HT1080 (cell line): ENCODE results near the gene SLC19A2. TPM values are rescaled to one million over a fixed set of nuclear protein-coding genes. Genes with fewer than 3 reads are reported as not detected.
"Not testable (repeated sequence)": the region's sequence is repeated elsewhere in the genome, so short reads cannot be mapped to it uniquely, and the experiment has no call there.

Experiments used
- DNase-seq: peaks from one replicate; pipeline ENCODE4 v3.0.0-alpha.2; 2015; ENCODE audit warnings: low read depth
- polyA plus RNA-seq, 2 experiments: library from polyadenylated mRNA; depleted of rRNA; stranded (reverse); fragments of >200 nt; gene quantifications; 2 replicates each; pipeline ENCODE4 v1.2.3, GENCODE V29; 2015
- total RNA-seq: library from RNA; depleted of rRNA; stranded (reverse); fragments of >200 nt; shearing (Covaris generic); gene quantifications from 2 replicates; pipeline ENCODE4 v1.2.3, GENCODE V29; 2014; rRNA removed

The SLC19A2 gene, protein sequence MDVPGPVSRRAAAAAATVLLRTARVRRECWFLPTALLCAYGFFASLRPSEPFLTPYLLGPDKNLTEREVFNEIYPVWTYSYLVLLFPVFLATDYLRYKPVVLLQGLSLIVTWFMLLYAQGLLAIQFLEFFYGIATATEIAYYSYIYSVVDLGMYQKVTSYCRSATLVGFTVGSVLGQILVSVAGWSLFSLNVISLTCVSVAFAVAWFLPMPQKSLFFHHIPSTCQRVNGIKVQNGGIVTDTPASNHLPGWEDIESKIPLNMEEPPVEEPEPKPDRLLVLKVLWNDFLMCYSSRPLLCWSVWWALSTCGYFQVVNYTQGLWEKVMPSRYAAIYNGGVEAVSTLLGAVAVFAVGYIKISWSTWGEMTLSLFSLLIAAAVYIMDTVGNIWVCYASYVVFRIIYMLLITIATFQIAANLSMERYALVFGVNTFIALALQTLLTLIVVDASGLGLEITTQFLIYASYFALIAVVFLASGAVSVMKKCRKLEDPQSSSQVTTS
- total RNA-seq = 7.1 and 7.2 TPM in 2 replicates
- polyA plus RNA-seq (2015; cell fraction: cytosol; rRNA removed) = 7.5 and 8.0 TPM in 2 replicates
- polyA plus RNA-seq (2015; cell fraction: nucleus; rRNA removed) = 12.4 and 13.0 TPM in 2 replicates

DNA sequence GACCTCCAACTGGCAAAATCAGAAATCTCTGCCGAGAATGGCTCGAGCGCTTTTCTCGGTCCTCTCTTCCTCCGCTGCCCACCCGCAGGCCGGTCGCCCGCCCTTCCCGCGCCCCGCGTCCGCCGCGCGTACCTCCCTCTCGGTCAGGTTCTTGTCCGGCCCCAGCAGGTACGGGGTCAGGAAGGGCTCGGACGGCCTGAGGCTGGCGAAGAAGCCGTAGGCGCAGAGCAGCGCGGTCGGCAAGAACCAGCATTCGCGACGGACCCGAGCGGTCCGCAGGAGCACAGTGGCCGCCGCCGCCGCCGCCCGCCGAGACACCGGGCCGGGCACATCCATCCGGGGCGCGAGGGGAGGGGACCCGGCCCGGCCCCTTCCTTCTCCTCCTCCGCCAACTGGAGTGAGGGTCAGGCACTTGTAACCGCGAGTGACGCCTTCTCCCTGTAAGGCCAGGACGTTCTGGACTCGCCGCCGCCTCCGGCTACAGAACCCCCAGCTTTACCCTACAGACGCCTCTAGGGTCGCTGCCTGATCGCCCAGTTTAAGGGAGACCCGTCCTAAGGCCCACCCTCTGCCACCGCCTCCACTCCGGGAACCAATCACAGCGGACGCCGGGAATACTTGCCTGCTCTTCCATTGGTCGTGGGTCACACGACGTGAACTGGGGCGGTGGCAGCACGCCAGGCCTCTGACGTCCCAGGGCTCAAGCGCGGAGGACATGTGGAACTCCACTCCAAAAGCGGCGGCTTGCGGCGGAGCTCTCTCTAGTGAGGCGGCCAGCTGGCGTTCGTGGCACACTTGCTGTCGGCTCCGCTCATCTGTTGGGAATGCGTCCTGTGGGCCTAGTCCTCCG is at the start of gene SLC19A2:
SLC19A2 (minus strand) TSS at position 514 of the 850 bp plus-strand sequence; CDS start at position 336, 178 bp downstream.
- DNase-seq = peak; percentile 99

DNA sequence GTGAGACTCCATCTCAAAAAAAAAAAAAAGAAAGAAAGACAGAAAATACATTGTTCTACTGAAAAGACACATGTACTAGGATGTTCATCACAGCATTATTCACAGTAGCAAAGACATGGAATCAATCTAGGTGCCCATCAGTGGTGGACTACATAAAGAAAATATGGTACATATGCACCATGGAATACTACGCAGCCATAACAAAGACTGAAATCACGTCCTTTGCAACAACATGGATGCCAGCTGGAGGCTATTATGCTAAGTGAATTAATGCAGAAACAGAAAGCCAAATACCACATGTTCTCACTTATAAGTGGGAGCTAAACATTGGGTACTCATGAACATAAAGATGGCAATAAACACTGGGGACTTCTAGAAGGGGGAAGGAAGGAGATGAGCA is 48.9 kb upstream of the SLC19A2 start:
- DNase-seq = no peak

DNA sequence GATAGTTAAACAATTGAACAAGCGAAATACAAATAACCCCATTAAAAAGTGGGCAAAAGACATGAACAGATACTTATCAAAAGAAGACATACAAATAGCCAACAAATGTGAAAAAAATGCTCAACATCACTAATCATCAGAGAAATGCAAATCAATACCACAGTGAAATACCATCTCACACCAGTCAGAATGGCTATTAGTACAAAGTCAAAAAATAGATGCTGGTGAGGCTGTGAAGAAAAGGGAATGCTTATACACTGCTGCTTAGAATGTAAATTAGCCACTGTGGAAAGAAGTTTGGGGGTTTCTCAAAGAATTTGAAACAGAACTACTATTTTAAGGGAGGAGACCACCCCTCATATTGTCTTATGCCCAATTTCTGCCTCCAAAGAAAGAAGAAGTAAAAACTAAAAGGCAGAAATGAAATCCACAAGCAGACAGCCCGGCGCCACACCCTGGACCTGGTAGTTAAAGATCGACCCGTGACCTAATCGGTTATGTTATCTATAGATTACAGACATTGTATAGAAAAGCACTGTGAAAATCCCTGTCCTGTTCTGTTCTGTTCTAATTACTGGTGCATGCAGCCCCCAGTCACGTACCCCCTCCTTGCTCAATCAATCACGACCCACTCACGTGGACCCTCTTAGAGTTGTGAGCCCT is 47.9 kb upstream of the SLC19A2 start:
- DNase-seq = not testable (repeated sequence)

DNA sequence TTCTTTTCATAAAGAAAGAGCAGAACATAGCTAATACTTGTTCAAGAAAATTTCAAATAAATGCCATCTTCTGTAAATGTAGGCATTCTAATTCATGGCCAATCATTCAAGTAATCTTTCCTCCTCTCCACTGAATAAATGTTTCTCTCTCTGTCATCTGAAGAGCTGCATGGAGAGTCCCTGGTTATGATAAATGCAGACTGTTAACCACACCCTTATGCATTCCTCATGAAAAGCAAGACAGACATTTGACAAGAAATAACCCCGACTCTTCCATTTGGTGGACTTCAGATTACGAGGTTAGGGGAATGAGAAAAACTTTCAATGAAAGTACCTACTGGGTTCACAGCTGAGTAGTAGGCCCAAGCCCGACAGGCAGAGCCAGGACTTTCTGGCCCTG is 44.7 kb upstream of the SLC19A2 start:
- no peak for DNase-seq

DNA sequence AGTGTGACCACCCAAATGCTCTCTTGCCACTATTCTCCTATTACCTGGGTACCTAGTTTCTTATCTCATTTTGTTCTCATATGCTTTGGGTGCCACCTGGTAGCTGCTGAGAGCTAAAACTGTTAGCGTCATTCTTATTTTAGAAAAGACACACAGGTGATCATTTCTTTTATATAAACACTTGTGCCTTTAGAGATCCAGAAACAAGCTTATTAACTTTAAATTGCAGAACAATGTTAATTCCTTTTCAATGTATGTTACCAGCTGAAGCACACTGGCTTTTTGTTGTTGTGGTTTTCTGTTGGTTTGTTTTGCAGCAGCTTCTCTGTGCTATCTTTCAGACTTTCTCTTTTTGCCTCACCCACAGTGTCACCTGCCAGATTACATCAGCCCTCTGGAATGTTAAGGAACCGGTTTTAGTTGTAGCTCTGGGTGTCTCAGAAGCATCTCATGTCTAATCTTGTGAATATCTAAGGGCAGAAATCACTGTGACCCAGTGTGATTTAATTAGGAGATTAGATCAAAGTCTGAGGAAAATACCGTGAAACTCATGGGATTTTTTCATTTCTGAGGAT is 43.4 kb upstream of the SLC19A2 start:
- peak; percentile 62 for DNase-seq

DNA sequence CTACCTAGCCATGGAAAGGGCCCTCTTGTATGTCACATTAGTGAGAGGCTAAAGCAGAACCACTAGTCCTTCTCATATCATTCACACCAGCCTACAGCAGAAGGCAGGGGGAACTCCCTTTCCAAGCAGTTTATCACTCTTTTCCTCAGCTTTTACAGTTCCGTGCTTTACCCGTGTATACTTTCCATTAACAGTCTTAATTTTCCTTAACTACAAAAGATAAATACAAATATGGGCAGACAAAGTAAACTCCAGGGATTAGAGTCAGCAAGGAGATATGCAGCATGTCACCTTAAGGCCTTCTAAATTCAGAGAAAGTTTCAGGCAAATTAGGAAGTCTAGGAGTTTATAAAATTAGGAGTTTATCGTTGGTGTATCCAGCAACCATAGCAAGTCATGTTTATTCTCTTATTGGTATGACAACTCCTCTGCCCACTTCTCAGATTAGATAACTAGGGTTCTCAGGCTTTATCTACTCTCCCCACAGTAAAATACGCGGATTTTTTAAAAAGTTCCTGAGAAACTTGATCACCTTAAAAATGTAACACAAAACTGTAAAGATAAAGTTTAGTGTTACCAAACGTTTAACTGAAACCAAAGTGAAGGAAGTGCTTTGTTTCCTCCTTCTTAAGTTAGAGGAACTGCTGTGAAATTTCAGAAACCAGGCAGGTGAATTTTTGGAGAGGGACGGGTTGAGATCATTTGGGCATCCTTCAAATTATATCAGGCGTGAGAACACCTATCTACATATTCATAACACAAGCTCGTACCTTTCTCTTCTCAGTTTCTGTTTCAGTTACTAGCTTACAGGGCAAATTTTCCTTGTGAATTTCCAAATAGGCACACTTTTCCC is 42.7 kb upstream of the SLC19A2 start:
- DNase-seq = no peak

DNA sequence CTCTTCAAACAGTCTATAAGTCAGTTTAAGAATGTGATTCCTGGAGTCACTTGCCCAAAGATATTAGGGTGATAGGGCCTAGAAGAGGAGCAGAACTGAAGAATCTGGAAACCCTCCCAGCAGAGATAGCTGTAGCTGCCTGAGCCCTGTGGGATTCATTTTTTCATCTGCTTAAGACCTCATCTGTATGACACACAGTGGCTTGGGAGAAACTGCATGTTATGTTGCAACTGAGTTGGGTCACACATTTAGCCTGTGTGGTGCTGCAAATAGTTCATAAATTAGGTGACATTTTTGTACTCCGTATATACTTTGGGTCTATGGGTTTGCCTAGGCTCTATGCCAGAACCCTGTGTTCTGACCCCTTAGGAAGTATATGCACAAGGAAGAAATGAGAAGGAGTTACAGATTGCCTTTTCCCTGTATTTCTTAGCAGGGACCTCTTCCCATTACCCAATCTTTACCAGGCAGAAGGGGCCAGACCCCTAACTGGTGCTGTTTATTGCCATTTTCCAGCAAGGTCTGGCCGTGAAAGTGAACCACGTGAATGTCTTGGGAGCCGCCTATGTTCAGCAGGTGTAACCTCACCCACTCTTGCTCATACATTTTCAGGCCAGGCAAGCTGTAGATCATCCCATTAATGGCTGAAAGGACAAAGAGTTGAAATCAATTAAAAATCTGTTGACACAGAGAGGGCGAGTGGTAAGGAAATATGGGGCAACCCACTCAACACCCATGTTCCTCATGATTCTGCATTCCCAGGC is 41.9 kb upstream of the SLC19A2 start:
- no peak for DNase-seq

DNA sequence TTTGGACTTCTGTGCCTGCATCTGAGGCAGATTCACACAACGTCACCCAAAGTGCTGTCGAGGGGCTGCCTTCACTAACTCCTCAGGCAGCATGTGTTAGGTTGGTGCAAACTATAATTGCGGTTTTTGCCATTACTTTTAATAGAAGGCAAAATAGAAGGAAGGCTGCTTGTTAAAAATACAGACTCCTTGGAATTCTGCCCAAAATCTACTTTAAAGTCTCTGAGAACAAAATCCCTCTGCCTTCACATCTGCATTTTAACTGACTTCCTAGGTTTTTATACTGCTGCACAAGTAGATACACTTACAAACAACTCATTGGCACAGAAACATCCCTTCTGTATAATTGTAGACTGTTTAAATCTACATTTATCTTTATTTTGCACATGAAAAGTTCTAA is 41.3 kb upstream of the SLC19A2 start:
- DNase-seq = no peak

DNA sequence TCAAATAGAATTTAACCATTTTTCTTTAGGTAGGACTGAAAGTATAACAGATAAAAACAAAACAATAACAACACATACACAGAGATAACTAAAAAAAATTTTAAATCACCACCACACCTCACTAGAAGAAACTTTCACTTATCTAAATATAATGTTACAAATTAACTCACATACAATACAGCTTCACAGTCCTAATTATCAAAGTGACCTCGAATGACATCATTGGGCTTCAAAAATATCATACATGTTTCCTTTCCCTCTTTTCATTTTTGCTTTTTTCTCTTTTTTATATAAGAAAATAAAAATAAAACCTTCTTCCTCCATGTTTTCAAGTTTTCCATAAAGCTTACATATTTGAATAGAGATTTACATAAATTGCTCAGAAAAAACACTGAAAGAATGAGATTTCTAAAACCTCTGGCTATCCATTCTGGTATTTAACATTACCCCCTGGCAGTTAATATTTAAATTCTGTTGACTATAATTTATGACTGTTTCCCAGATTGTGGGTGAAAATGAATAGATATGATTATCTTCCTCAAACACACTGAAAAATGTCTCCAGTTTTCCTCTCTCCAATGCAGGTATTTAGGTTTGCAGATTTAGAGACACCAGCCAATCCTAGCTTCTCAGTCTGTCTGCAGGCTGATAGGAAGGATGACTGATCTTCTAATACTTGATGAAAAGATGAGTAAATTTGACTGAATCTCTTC is 40.5 kb upstream of the SLC19A2 start:
- DNase-seq = no peak

DNA sequence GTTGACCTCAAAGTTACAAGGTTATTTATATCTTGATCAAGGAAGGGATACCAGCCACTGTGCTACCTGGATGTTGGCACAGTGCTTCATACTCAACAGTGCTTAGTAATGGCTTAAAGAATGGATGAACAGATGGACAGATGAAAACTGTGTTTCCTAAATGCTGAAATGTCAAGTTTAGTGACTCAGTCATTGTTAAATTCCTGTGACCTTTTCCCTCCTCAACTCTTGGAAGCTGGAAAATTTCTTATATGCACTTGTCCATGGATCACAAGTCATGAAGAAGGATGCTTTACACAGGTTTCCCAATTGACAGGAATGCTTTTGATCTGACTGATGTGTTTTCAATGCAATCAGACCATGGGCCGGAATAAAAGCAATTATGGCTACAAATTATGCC is 39.6 kb upstream of the SLC19A2 start:
- DNase-seq = no peak

DNA sequence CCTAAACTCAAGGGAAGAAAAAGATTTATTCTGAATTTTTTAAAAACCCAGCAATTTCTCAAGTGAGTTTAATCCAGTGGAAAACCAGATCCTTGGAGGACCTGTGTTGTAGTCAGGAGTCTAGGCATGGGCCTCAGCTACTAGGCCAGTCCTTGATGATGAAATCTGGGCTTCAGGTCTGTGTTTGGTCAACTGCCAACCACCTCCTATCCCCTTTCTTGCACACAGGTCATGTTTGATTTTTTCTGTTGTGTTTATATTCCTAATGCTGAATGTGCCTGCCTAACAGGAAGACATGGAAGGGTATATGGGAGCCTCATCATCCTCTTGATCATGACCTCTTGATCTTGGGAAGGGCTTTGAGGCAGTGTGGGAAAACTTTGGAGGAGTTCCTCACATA is 38.2 kb upstream of the SLC19A2 start:
- no peak for DNase-seq

DNA sequence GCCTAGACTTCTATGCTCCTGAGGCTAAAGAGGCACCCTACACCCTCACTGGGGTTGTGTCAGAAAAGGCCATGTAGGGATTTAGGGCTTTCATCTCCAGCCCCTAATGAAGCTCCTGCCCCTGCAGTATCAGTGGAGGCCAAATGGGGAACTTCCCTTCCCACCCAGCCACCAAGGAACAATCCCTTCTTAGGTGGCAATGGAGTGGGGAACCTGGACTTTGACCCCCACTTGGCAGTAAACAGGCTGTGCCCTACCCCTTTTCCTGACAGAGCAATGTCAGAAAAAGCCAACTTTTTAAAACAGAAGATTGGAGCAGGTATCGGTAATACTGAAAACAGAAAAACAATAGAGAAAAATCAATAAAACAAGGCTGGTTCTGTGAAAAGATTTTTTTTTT is 35.5 kb upstream of the SLC19A2 start:
- no peak for DNase-seq

DNA sequence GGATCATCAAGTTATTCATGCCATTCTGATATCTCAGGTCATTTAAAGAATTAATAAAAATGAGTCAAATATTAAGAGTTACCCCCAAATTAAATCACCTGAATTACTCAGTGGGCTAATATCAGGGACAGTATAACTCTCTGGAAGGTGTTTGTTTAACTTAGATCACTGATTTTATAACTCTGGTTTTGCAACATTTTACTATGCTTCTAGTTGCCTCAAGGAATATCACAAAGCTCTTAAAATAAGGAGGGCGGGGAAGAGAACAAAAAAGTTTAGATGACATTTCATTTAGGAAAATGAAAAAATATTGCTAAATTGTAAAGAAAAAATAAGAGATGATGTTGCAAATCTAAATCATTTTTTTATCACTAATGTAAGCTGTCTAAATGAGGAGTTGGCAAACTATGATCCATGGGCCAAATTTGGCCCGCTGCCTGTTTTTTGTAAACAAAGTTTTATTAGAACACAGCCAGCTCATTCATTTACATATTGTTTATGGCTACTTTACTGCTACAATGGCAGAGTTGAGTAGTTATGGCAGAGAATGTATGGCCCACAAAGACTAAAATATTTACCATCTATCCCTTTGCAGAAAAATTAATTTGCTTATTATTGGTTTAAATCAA is 31.9 kb upstream of the SLC19A2 start:
- DNase-seq = no peak

DNA sequence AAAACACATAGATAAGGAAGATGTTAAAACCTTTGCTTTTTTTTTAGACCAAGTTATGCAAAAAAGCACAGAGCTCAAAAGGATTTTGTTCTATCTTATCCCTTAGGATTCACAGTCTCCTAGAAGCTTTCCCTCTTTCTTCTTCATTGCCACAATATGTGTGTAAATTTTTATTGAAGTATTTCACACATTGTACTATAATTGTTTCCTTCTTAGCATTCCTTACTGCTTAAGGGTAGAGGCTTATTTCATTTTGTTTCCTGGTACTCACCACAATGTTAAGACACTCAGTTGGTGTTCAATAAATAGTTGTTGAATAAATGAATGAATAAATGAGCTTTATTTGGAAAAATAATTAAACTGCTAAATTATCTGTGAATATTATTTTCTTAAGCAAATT is 29.9 kb upstream of the SLC19A2 start:
- DNase-seq = no peak

DNA sequence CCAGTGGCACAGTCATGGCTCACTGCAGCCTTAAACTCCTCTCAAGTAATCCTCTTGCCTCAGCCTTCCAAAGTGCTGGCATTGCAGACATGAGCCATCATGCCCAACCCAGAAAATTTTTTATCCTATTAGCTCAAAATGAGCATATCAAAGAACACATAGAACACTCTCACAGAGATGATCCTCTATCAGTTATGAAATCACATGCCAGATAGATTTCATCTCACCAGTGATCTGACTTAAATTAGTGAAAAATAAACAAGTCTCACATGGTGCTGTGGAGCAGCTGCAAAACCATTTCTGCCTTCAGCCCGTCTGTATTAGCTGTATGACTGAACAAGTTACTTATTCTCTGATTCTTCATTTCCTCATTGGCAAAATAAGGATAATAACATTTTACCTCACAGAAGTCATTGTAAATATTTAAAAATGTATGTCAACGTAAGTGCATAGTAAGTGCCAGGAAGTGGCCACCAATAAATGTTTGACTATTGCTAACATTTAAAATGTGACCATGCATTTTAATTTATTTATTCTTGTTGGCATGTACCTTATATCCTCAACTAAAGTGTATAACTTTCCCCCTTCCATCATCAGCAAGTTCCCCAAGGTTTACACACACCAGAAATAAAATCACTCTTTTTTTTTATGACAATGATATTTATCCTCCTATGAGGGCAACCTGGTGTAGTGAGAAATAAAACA is 29.0 kb upstream of the SLC19A2 start:
- no peak for DNase-seq

DNA sequence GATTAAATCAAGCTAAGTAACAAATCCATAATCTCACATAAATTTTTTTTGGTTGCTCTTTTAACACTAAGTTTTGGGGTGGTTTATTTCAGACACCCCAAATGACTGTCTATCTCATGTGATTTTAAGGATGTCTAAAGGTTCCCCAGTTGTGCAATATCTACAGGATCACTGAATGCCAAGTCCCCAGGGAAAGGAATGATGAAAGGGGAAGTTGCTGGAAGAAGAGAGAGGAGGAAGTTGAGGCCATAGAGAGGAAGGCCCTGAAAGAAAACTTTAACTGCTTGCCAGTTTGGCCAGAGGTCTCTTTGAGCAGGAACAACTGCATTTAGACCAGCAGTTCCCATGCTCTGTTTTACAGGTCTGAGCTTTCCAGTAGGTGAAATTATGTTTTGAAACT is 27.5 kb upstream of the SLC19A2 start:
- DNase-seq = no peak

DNA sequence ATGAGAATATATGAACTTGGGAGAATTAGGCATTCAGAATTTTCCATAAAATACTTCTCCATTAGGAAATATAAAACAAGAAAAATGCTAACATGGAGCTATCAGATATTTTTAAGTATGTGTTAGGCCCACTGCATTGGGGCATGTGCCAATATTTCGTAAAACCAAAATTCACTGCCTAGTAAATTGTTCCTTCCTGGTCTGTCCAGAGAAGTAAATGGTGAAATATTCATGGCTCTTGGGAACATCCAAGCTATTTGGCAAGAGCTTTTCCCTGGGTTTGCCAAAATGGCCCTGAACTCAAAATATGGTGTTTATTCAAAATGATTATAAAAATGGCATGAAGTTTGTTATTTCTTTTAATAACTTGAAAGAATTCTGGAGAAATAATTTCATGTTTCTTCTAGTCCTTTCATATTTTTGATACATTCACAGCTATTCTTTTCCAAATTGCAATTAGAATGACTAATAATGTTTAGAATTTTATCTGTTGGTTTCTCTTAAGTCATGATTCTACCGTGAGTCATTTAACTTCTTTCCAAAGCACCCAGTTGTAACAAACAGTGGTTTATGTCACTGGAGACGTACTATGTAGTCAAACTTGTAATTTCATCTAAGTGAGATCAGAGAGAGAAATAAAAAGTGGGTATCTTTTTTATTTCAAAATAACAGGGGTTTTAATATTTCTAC is 25.7 kb upstream of the SLC19A2 start:
- peak; percentile 67 for DNase-seq
